PFSK-1 (cell line): ENCODE results near the gene C16orf92.

ENCODE experiments used
- FOXP2 ChIP-seq: optimal IDR thresholded peaks from 2 replicates; pipeline ENCODE3; 2011; ENCODE audit warnings: borderline replicate concordance, control low read depth, inconsistent platforms; ENCODE audit not compliant: insufficient read depth; ENCODE audit errors: extremely low read length, extremely low read depth
- POLR2AphosphoS5 ChIP-seq: IDR thresholded peaks from 2 replicates; pipeline ENCODE4 v1.6.1; 2012; ENCODE audit warnings: low read depth, mild to moderate bottlenecking, control low read depth, low read length, moderate library complexity
- REST ChIP-seq, 2 experiments: IDR thresholded peaks; 2 replicates each; pipeline versions ENCODE4 v1.6.1 to v1.8.0; 2011 to 2012; ENCODE audit warnings: low read depth in 2 of 2, low read length in 2 of 2, control low read depth in 1 of 2, inconsistent platforms in 1 of 2, mild to moderate bottlenecking in 1 of 2, moderate library complexity in 1 of 2; ENCODE audit not compliant: insufficient read depth in 1 of 2
- SIN3A ChIP-seq: IDR thresholded peaks from 2 replicates; pipeline ENCODE4 v1.6.1; 2012; ENCODE audit warnings: mild to moderate bottlenecking, low read length, moderate library complexity, borderline replicate concordance; ENCODE audit not compliant: insufficient read depth

GRCh38 chr16:30060836-30061554 is 38.0 kb downstream of the C16orf92 start:
- TF ChIP-seq POLR2AphosphoS5 (no peak), SIN3A (no peak), REST (IDR thresholded peaks at IDR 0.05; ENCODE audit: insufficient read depth in 1 of 2, low read depth in 2 of 2, low read length in 2 of 2) (no peak), FOXP2 (no peak)
